Adrenal gland (tissue), 5 donors: ENCODE data around the gene TLE3.

Experiments
- CTCF ChIP-seq, 6 experiments: fragments of 450-650 bp in 4 of 6; fragments of 200-600 bp in 2 of 6; sonication (generic) in 1 of 6; IDR thresholded peaks; 1 replicate in 5 of 6; 2 replicates in 1 of 6; pipeline versions ENCODE4 v1.5.1 to v1.8.0; 2016 to 2021; ENCODE audit warnings: antibody characterized with exemption in 6 of 6, mild to moderate bottlenecking in 2 of 6, moderate library complexity in 1 of 6
- POLR2A ChIP-seq, 2 donors: fragments of 450-650 bp; IDR thresholded peaks; one replicate each; pipeline ENCODE4 v1.6.1; 2017; ENCODE audit warnings: antibody characterized with exemption in 2 of 2, mild to moderate bottlenecking in 2 of 2, moderate library complexity in 1 of 2
- donor health status: DM: no; HTN: no; CAD: no.

- TF ChIP-seq CTCF (IDR thresholded peaks at IDR 0.05) (no peak), POLR2A (IDR thresholded peaks at IDR 0.05) (no peak)
Observed at GRCh38 chr15:70082281-70082900, 15.3 kb downstream of the TLE3 start.
